Ovary (tissue), 3 donors: ENCODE data around the gene KCTD19.

Experiments used
- EP300 ChIP-seq: sonication (generic); formaldehyde crosslinking; IDR thresholded peaks from one replicate; pipeline ENCODE4 v1.6.1; 2017; ENCODE audit warnings: antibody characterized with exemption
- POLR2A ChIP-seq: fragments of 450-650 bp; IDR thresholded peaks from one replicate; pipeline ENCODE4 v1.6.1; 2017; ENCODE audit warnings: antibody characterized with exemption, mild to moderate bottlenecking, moderate library complexity
- TF ChIP-seq, protein P1 (sequence below), 3 donors: fragments of 450-650 bp in 2 of 3; fragments of 200-600 bp in 1 of 3; IDR thresholded peaks; one replicate each; pipeline versions ENCODE4 v1.5.1 to v1.8.0; 2016 to 2022; ENCODE audit warnings: antibody characterized with exemption in 3 of 3, mild to moderate bottlenecking in 1 of 3
- donor health status: DM: no; HTN: no; CAD: no.

DNA sequence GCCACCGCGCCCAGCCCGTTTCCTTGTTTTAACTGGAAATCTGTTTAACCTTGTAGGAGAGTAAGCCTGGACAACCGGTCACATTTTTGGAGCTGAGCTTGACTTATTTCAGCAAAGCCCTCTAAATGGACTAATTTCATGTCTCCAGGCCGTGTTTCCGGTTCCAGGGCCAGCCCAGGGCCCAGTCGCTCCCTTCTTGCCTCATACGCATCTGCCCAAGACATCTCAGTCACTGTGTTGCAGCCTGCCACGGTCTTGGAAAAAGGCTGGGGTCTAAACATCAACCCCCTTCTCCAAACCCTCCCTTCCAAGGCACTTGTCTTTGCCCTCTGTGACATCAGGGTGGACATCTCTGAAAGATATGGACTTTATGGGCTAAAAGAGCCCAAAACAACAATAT, 28.3 kb downstream of the KCTD19 start:
- TF ChIP-seq, protein P1, sequence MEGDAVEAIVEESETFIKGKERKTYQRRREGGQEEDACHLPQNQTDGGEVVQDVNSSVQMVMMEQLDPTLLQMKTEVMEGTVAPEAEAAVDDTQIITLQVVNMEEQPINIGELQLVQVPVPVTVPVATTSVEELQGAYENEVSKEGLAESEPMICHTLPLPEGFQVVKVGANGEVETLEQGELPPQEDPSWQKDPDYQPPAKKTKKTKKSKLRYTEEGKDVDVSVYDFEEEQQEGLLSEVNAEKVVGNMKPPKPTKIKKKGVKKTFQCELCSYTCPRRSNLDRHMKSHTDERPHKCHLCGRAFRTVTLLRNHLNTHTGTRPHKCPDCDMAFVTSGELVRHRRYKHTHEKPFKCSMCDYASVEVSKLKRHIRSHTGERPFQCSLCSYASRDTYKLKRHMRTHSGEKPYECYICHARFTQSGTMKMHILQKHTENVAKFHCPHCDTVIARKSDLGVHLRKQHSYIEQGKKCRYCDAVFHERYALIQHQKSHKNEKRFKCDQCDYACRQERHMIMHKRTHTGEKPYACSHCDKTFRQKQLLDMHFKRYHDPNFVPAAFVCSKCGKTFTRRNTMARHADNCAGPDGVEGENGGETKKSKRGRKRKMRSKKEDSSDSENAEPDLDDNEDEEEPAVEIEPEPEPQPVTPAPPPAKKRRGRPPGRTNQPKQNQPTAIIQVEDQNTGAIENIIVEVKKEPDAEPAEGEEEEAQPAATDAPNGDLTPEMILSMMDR (IDR thresholded peaks at IDR 0.05): no peak
- TF ChIP-seq POLR2A (no peak), EP300 (no peak)
